ENCODE data around the gene DCDC2. TPM values are rescaled to one million over a fixed set of nuclear protein-coding genes. Genes with fewer than 3 reads are reported as not detected.

DCDC2 gene
- total and polyA plus RNA-seq, 2 donors from 2014 or later = 22.1 to 110 TPM

- intact Hi-C loops (cut with DNase I) = no loop called here
- no peak for FAIRE-seq
- TF ChIP-seq CTCF (IDR thresholded peaks at IDR 0.05; ENCODE audit: borderline replicate concordance, extremely low read depth, insufficient read depth) = no peak
- Histone ChIP-seq H3K9ac (ENCODE audit: low read length in 3 of 3) (no peak overlapping the region), H3K9me3 (ENCODE audit: control insufficient read depth in 2 of 3, insufficient read depth in 1 of 3, low read length in 3 of 3) (no peaks in the 10 kb centered on the region), H3K4me1 (ENCODE audit: control insufficient read depth in 2 of 3, insufficient read depth in 2 of 3, low read depth in 1 of 3, low read length in 3 of 3) (peaks cover 0 to 4% (median 0%) of the 10 kb centered on the region in 3 donors), H3K36me3 (ENCODE audit: control insufficient read depth in 2 of 3, insufficient read depth in 3 of 3, low read length in 3 of 3) (peaks cover 0 to 4% (median 0%) of the 10 kb centered on the region in 3 donors), H3K27me3 (ENCODE audit: control insufficient read depth, insufficient read depth, low read length) (no peaks in the 10 kb centered on the region), H3K27ac (ENCODE audit: low read depth in 2 of 2, low read length in 2 of 2) (no peak overlapping the region), H3K4me3 (ENCODE audit: low read length in 3 of 3) (no peak overlapping the region)
- no peak for DNase-seq
These were observed 161.8 kb downstream of the DCDC2 start for GRCh38 chr6:24195836-24196597.

DNA sequence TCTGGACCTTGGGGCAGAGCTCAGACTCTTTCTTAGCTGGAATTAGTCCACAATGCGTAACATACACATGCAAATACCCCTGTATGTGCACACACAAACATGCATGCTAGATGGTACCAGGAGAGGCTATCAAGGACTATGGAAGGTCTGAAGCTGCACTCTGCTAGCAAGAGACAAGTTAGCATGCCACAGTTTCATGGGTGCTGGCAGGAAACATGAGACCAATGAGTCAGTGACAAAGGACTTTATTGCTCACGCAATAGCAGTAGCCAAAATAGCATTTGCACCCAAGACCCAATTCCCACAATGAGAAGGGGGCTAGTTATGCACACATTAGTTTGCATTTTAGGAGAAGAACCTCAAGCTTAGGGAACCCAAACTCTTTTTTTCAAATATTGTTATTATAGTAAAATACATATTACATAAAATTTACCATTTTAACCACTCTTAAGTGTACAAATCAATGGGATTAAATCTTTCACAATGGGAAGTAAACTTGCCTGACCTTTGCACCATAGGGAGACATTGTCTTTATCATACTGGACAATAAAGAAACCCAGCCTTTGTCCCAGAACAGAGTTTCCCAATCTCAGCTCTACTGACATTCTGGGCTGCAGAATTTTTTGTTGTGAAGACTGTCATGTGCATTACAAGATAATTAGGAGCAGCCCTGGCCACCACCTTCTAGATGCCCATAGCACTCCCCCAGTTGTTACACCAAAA lies 162.7 kb downstream of the DCDC2 start:
- TF ChIP-seq CTCF (IDR thresholded peaks at IDR 0.05; ENCODE audit: borderline replicate concordance, extremely low read depth, insufficient read depth) = no peak
- intact Hi-C loops (cut with DNase I) = no loop called here

GRCh38 chr6:24193364-24193763 lies 164.5 kb downstream of the DCDC2 start:
- intact Hi-C loops (cut with DNase I) = no loop called here
- no peak for DNase-seq
- no peak overlapping the region for H3K4me3 ChIP-seq (ENCODE audit: low read length in 3 of 3)
- H3K9ac ChIP-seq (ENCODE audit: low read length in 3 of 3) = no peak overlapping the region
- peaks cover 0 to 4% (median 0%) of the 10 kb centered on the region in 3 donors for H3K4me1 ChIP-seq (ENCODE audit: control insufficient read depth in 2 of 3, insufficient read depth in 2 of 3, low read depth in 1 of 3, low read length in 3 of 3)
- no peak overlapping the region for H3K27ac ChIP-seq (ENCODE audit: low read depth in 2 of 2, low read length in 2 of 2)
- no peaks in the 10 kb centered on the region for H3K9me3 ChIP-seq (ENCODE audit: control insufficient read depth in 2 of 3, insufficient read depth in 1 of 3, low read length in 3 of 3)
- no peak for TF ChIP-seq CTCF (IDR thresholded peaks at IDR 0.05; ENCODE audit: borderline replicate concordance, extremely low read depth, insufficient read depth)
- no peaks in the 10 kb centered on the region for H3K27me3 ChIP-seq (ENCODE audit: control insufficient read depth, insufficient read depth, low read length)
- FAIRE-seq = no peak
- peaks cover 0 to 4% (median 0%) of the 10 kb centered on the region in 3 donors for H3K36me3 ChIP-seq (ENCODE audit: control insufficient read depth in 2 of 3, insufficient read depth in 3 of 3, low read length in 3 of 3)

More for the DNA sequence above, 162.7 kb downstream of the DCDC2 start:
- Histone ChIP-seq H3K9me3 (ENCODE audit: control insufficient read depth in 2 of 3, insufficient read depth in 1 of 3, low read length in 3 of 3) (no peaks in the 10 kb centered on the region), H3K9ac (ENCODE audit: low read length in 3 of 3) (no peak overlapping the region), H3K36me3 (ENCODE audit: control insufficient read depth in 2 of 3, insufficient read depth in 3 of 3, low read length in 3 of 3) (peaks cover 0 to 4% (median 0%) of the 10 kb centered on the region in 3 donors), H3K27ac (ENCODE audit: low read depth in 2 of 2, low read length in 2 of 2) (no peak overlapping the region), H3K4me1 (ENCODE audit: control insufficient read depth in 2 of 3, insufficient read depth in 2 of 3, low read depth in 1 of 3, low read length in 3 of 3) (peaks cover 0 to 4% (median 0%) of the 10 kb centered on the region in 3 donors), H3K27me3 (ENCODE audit: control insufficient read depth, insufficient read depth, low read length) (no peaks in the 10 kb centered on the region), H3K4me3 (ENCODE audit: low read length in 3 of 3) (no peak overlapping the region)
- FAIRE-seq (no peak), DNase-seq (no peak)

Measured in kidney (tissue), 14 donors.